GM12873 (cell line): ENCODE data around the gene PIP4K2A.

Experiments used
- TF ChIP-seq, protein P1 (sequence below): IDR thresholded peaks from 2 replicates; pipeline ENCODE4 v1.5.1; 2012; ENCODE audit warnings: low read depth, mild to moderate bottlenecking, moderate library complexity, low read length, control low read depth; ENCODE audit not compliant: insufficient read depth; ENCODE audit errors: missing control alignments

The PIP4K2A gene

DNA sequence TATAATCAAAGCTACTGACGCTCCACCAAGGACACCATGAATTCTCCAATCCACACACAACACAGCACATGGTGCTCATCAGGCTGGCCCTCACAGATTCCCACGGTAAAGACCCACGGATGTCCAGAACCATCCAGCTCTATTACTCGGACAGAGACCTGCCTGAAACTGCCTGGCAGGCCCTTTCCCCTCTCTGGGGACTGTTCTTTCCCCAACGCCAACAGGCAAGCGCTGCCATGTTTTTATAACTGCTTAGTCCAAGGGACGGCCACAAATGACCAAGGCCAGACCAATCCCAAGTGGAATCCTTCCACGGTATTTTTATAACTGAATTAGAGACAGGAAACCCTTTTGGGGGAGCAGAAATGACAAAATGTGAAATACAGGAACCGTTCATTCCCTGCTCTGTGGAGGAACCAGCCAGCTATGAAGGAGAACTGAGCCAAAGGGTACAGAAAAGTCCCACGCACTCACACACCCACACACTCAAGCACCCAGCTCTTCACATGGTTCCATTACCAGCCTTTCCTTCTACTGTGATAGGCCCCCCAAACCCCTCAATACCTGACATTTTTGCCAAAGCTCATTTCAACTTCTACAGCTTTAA is 4.1 kb downstream of the PIP4K2A start:
- TF ChIP-seq, protein P1, sequence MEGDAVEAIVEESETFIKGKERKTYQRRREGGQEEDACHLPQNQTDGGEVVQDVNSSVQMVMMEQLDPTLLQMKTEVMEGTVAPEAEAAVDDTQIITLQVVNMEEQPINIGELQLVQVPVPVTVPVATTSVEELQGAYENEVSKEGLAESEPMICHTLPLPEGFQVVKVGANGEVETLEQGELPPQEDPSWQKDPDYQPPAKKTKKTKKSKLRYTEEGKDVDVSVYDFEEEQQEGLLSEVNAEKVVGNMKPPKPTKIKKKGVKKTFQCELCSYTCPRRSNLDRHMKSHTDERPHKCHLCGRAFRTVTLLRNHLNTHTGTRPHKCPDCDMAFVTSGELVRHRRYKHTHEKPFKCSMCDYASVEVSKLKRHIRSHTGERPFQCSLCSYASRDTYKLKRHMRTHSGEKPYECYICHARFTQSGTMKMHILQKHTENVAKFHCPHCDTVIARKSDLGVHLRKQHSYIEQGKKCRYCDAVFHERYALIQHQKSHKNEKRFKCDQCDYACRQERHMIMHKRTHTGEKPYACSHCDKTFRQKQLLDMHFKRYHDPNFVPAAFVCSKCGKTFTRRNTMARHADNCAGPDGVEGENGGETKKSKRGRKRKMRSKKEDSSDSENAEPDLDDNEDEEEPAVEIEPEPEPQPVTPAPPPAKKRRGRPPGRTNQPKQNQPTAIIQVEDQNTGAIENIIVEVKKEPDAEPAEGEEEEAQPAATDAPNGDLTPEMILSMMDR: no peak

GRCh38 chr10:22708772-22709171 is 5.6 kb downstream of the PIP4K2A start:
- TF ChIP-seq, protein P1: no peak

GRCh38 chr10:22705527-22705926 is 8.9 kb downstream of the PIP4K2A start:
- TF ChIP-seq, protein P1: no peak

DNA sequence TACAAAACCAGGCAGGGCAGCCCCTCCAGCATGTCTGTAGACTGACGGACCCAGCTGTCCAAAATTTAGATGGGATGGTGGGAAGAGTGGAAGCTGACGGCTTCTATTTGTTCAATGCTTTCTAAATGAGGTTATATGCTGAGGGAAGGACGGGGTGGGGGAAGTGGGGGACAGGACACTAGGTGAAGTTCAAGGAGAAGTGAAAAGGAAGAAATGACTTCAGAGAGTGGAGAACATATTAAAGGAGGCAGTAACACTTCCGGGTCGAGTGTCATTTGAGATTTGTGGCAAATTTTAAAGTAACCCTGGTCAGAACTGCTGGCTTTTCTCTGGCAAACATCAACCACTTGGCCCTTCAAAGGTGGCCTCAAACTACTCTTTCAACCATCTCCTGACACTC is 9.4 kb downstream of the PIP4K2A start:
- TF ChIP-seq, protein P1: no peak

DNA sequence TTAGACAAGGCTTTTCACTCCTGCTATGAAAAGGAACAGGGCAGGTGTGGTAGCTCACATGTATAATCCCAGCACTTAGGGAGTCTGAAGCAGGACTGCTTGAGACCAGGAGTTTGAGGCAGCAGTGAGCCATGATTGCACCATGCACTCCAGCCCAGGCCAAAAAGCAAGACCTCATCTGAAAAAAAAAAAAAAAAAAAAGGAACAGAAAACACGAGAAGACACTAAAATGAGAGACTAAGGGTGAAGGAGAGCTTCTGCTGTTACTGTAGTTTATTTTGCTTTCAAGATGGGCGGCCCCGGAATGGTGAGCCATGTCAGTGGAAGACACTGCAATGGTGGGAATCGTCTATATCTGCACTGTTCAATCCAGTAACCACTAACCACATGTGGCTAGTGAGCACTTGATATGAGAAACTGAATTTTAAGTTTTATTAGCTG is 9.9 kb downstream of the PIP4K2A start:
- TF ChIP-seq, protein P1: no peak

GRCh38 chr10:22702348-22702747 is 12.0 kb downstream of the PIP4K2A start:
- TF ChIP-seq, protein P1: no peak

- TF ChIP-seq, protein P1: no peak
These were observed 13.1 kb downstream of the PIP4K2A start for GRCh38 chr10:22701132-22701826.
